Heart left ventricle (tissue), 13 donors: ENCODE measurements around the gene SCAMP4.

Source experiments
- POLR2A ChIP-seq, 2 donors: fragments of 450-650 bp; IDR thresholded peaks; one replicate each; pipeline ENCODE4 v1.6.1; 2017; ENCODE audit warnings: antibody characterized with exemption in 2 of 2, mild to moderate bottlenecking in 2 of 2, moderate library complexity in 2 of 2
- TF ChIP-seq, protein P1 (sequence below), 12 donors: fragments of 200-600 bp; sonication (generic) in 4 of 12; IDR thresholded peaks; one replicate each; pipeline versions ENCODE4 v1.5.0 to v1.8.0; 2018 to 2022; ENCODE audit warnings: antibody characterized with exemption in 12 of 12, mild to moderate bottlenecking in 5 of 12
- donor health status: ischemic (EF 13 %, LVEDD 7.1; RV severe dilation, severe dysfunction).
- donor health status: DM: no; HTN: yes; CAD: no.
- donor health status: DM: no; HTN: no; CAD: no.
- donor health status: ischemic (EF 25% LVEDD 6.9; RV normal size, moderate dysfunction).
- donor health status: ischemic (EF 25% LVEDD 5.7; RV mildly dilated, moderate dysfunction).
- donor health status: ischemic (EF 35%, LVEDD 5.7; RV mildly dilated, moderate dysfunction).
- donor health status: nonischemic (EF 11% LVEDD 7.7; RV severe dilation, severe dysfunction).
- donor health status: DM: yes; HTN: yes; CAD: no.
- donor health status: PGD.
- donor health status: ischemic (EF 29% LVEDD 5.4; RV normal size, mild dysfunction).
- donor health status: nonischemic (EF 23%, LVEDD 6.1; RV moderate dilation, normal function).

DNA sequence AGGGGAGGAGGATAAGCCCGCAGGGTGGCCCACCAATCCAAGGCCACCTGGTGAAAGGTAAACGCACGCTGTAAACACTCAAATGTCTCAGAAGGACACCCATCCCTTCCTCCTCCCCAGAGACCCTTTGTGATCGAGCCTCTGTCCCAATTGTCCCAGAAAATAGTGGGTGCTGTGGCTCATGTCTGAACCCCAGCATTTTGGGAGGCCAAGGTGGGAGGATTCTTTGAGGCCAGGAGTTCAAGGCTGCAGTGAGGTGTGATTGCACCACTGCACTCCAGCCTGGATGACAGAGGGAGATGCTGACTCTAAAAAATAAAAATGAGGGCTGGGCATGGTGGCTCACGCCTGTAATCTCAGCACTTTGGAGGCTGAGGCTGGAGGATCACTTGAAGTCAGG is 16.8 kb upstream of the SCAMP4 start:
- TF ChIP-seq, protein P1, sequence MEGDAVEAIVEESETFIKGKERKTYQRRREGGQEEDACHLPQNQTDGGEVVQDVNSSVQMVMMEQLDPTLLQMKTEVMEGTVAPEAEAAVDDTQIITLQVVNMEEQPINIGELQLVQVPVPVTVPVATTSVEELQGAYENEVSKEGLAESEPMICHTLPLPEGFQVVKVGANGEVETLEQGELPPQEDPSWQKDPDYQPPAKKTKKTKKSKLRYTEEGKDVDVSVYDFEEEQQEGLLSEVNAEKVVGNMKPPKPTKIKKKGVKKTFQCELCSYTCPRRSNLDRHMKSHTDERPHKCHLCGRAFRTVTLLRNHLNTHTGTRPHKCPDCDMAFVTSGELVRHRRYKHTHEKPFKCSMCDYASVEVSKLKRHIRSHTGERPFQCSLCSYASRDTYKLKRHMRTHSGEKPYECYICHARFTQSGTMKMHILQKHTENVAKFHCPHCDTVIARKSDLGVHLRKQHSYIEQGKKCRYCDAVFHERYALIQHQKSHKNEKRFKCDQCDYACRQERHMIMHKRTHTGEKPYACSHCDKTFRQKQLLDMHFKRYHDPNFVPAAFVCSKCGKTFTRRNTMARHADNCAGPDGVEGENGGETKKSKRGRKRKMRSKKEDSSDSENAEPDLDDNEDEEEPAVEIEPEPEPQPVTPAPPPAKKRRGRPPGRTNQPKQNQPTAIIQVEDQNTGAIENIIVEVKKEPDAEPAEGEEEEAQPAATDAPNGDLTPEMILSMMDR (IDR thresholded peaks at IDR 0.05): no peak
- TF ChIP-seq POLR2A (IDR thresholded peaks at IDR 0.05): no peak
